HL-60 (cell line): Measurements from ENCODE around the gene PRRX1.

Experiments
- DNase-seq, 2 experiments: peaks; one replicate each; pipeline ENCODE4 v3.0.0-alpha.2; 2010 to 2020; ENCODE audit warnings: low read depth in 1 of 2, low spot score in 1 of 2
- H3K27ac ChIP-seq: fragments of 250-450 bp; sonication (Bioruptor Pico); replicated peaks from 2 replicates; pipeline ENCODE4 v1.5.1; 2020; ENCODE audit warnings: mild to moderate bottlenecking, moderate library complexity
- H3K27me3 ChIP-seq: fragments of 250-450 bp; sonication (Bioruptor Pico); 2 replicates; pipeline ENCODE4 v1.5.1; 2021; ENCODE audit warnings: mild to moderate bottlenecking, moderate library complexity; ENCODE audit not compliant: insufficient read depth, poor library complexity, severe bottlenecking
- H3K4me3 ChIP-seq: replicated peaks from 2 replicates; pipeline ENCODE4 v1.5.1; 2011; ENCODE audit warnings: mild to moderate bottlenecking, control low read depth, low read length; ENCODE audit not compliant: insufficient read depth
- GABPA ChIP-seq: IDR thresholded peaks from 2 replicates; pipeline ENCODE4 v1.6.1; 2012; ENCODE audit warnings: low read depth
- POLR2AphosphoS5 ChIP-seq: IDR thresholded peaks from 2 replicates; pipeline ENCODE4 v1.6.1; 2012; ENCODE audit warnings: low read depth
- SPI1 ChIP-seq: IDR thresholded peaks from 2 replicates; pipeline ENCODE4 v1.6.1; 2012; ENCODE audit warnings: low read depth, mild to moderate bottlenecking, borderline replicate concordance
- TF ChIP-seq, protein P1 (sequence below): IDR thresholded peaks from one replicate; pipeline ENCODE4 v1.5.1; 2011; ENCODE audit warnings: low read length, control low read depth, inconsistent platforms; ENCODE audit not compliant: insufficient read depth
- TF ChIP-seq, protein P2 (sequence below): IDR thresholded peaks from 2 replicates; pipeline ENCODE4 v1.6.1; 2012; ENCODE audit warnings: low read depth; ENCODE audit not compliant: insufficient replicate concordance

The PRRX1 gene

DNA sequence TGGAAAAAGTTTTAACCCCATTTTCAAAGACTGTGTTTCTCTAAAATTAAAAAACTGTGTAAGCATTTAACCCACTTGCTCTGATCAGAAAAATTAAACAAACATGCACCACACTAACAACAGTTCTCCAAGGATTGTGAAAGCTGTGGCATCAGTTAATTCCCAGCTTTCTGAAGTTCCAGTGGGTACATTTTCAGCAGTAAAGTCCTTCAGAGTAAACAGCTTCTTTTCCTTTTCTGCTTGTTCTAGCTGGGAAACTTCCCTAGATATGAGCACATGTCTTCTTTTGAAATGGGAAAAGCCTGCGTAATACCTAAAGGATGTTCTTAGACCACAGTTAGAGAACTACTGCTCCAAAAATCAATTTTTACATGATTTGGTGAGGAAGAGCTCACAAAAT, 11.1 kb downstream of the PRRX1 start:
- Histone ChIP-seq H3K27me3 (peaks cover 15% of the 10 kb centered on the region), H3K27ac (no peak overlapping the region), H3K4me3 (no peak overlapping the region)
- TF ChIP-seq SPI1: no peak
- DNase-seq: no peak

DNA sequence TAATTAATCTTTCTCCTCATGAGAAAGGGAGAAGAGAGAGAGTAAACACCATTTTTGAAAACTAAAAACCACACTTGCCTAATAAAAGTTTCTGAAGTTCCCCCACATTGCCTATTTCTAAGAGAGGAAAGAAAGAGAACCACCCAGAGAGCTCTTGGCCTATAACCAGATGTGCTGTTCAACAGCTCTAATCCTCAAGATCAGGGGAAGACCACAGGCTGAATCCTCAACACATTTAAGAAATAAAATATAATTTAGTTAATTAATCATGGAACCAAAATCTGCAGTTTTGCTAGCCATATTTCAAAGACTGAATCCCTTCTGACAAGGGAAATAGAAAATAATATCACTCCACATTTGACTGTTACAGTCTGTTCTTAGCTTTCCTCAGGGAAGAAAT, 11.9 kb downstream of the PRRX1 start:
- Histone ChIP-seq H3K4me3 (no peak overlapping the region), H3K27ac (no peak overlapping the region), H3K27me3 (peaks cover 6% of the 10 kb centered on the region)
- no peak for DNase-seq
- TF ChIP-seq POLR2AphosphoS5: no peak
- TF ChIP-seq, protein P1, sequence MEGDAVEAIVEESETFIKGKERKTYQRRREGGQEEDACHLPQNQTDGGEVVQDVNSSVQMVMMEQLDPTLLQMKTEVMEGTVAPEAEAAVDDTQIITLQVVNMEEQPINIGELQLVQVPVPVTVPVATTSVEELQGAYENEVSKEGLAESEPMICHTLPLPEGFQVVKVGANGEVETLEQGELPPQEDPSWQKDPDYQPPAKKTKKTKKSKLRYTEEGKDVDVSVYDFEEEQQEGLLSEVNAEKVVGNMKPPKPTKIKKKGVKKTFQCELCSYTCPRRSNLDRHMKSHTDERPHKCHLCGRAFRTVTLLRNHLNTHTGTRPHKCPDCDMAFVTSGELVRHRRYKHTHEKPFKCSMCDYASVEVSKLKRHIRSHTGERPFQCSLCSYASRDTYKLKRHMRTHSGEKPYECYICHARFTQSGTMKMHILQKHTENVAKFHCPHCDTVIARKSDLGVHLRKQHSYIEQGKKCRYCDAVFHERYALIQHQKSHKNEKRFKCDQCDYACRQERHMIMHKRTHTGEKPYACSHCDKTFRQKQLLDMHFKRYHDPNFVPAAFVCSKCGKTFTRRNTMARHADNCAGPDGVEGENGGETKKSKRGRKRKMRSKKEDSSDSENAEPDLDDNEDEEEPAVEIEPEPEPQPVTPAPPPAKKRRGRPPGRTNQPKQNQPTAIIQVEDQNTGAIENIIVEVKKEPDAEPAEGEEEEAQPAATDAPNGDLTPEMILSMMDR: no peak
- no peak for TF ChIP-seq GABPA
- TF ChIP-seq, protein P2, sequence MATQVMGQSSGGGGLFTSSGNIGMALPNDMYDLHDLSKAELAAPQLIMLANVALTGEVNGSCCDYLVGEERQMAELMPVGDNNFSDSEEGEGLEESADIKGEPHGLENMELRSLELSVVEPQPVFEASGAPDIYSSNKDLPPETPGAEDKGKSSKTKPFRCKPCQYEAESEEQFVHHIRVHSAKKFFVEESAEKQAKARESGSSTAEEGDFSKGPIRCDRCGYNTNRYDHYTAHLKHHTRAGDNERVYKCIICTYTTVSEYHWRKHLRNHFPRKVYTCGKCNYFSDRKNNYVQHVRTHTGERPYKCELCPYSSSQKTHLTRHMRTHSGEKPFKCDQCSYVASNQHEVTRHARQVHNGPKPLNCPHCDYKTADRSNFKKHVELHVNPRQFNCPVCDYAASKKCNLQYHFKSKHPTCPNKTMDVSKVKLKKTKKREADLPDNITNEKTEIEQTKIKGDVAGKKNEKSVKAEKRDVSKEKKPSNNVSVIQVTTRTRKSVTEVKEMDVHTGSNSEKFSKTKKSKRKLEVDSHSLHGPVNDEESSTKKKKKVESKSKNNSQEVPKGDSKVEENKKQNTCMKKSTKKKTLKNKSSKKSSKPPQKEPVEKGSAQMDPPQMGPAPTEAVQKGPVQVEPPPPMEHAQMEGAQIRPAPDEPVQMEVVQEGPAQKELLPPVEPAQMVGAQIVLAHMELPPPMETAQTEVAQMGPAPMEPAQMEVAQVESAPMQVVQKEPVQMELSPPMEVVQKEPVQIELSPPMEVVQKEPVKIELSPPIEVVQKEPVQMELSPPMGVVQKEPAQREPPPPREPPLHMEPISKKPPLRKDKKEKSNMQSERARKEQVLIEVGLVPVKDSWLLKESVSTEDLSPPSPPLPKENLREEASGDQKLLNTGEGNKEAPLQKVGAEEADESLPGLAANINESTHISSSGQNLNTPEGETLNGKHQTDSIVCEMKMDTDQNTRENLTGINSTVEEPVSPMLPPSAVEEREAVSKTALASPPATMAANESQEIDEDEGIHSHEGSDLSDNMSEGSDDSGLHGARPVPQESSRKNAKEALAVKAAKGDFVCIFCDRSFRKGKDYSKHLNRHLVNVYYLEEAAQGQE: no peak
- no peak for TF ChIP-seq SPI1

DNA sequence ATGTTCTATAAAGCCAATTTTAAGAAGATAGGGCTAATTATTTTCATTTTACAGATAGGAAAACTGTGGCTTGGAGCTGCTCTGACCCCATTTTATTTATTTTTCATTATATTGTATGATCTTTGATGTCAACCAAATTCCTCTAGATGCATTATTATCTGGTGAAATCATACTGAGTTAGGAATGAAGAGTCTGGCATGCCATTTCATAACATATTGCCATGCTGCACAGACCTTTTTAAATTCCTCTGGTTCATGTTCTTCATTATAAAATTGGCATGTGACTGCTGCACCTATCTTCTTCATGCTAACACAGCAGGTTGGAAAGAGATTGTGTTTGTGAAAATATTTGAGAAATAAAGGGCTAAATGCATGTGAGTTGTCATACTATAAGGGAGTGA, 12.7 kb downstream of the PRRX1 start:
- Histone ChIP-seq H3K4me3 (no peak overlapping the region), H3K27me3 (no peaks in the 10 kb centered on the region), H3K27ac (no peak overlapping the region)
- DNase-seq: no peak
- TF ChIP-seq SPI1 (no peak), POLR2AphosphoS5 (no peak), GABPA (no peak)
- TF ChIP-seq, protein P2: no peak
- TF ChIP-seq, protein P1: no peak

DNA sequence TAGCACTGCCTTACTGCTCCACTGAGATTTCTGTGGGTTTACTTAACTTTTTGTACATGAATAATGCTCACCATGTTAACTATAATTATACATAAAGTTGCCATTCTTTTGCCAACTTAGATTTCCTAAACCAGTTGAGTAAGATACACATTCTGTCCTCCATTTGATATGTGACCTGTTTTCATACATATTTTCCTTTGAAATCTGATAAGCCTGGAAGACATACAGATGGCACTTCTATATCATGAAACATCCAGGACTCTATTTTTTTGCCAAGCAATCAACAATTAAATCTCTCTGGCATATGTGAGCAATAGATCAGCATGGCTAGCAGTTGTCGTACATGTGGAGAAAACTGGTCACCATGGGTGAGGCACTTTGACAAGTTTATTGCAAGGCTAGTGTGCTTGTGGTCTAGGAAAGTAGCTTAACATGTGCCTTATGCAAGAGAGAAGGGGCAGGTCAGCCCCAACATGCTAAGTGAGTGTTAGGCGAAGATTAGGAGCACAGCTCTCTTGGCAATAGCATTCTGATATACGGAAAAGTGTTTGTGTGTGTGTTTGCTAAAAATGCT, 14.2 kb downstream of the PRRX1 start:
- DNase-seq: no peak
- Histone ChIP-seq H3K4me3 (no peak overlapping the region), H3K27ac (no peak overlapping the region), H3K27me3 (no peaks in the 10 kb centered on the region)
- TF ChIP-seq, protein P2: no peak
- no peak for TF ChIP-seq SPI1
